DMS53 (cell line): ENCODE results near the gene ZC3H7B.

Experiments used
- DNase-seq: peaks from one replicate; lab custom pipeline; 2025; lab: John Stamatoyannopoulos, UW

ZC3H7B gene

GRCh38 chr22:41354979-41355378 lies 53.7 kb downstream of the ZC3H7B start:
- no peak for DNase-seq

DNA sequence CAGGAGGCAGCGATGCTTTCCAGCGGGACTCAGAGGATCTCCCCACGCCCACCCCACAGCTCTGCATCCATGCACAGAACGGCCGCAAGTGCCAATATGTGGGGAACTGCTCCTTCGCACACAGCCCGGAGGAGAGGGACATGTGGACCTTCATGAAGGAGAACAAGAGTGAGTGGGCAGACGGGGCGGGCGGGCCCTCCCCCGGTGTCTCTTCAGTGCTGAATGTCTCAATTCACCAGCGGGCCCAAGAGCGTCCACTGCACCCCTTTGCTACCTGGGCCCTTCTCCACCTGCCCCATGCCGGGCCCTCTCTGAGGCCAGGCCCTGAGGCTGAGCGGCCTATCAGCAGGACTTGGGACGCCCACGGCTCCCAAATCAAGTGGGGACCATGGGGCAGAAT lies 54.6 kb downstream of the ZC3H7B start:
- DNase-seq: no peak

DNA sequence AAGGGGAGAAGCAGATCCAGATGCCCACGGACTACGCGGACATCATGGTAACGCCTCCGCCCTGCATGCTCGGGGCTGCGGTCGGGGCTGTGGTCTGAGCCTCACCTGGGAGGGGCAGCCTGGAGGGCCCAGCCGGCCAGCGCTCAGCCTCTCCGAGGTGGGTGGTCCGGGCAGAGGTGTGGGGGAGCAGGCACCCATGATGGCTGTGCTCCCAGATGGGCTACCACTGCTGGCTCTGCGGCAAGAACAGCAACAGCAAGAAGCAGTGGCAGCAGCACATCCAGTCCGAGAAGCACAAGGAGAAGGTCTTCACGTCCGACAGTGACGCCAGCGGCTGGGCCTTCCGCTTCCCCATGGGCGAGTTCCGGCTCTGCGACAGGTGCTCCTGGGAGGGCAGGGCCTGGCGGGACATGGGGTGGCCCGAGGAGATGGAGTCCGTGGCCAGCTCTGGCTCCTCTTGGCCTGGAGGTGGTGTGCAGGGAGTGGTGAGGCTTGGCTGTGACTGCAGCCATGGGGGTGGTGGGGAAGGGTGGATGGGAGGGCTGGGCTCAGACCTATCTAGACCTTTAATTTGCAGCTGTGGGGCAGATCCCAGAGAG lies 55.2 kb downstream of the ZC3H7B start:
- DNase-seq: no peak

- no peak for DNase-seq
Observed at GRCh38 chr22:41357191-41357590, 55.9 kb downstream of the ZC3H7B start.

DNA sequence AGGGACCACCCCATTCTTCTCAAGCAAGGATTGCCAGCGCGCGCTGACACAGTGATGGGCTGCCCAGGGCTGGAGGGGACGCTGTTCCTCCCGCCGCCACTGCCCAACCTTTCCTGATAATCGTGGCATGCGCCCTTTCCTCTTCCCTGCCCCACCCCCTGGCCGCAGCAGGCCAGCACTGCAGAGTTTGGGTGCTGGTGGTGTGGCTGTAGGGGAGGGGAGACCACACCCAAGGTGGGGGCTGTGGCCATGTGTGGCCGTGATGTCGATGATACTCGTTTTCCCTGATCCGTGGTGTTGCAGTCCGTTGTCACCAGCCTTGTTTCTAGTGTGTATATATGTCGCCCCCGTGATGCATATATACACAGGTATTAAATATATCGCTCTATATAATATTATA lies 57.6 kb downstream of the ZC3H7B start:
- no peak for DNase-seq

DNA sequence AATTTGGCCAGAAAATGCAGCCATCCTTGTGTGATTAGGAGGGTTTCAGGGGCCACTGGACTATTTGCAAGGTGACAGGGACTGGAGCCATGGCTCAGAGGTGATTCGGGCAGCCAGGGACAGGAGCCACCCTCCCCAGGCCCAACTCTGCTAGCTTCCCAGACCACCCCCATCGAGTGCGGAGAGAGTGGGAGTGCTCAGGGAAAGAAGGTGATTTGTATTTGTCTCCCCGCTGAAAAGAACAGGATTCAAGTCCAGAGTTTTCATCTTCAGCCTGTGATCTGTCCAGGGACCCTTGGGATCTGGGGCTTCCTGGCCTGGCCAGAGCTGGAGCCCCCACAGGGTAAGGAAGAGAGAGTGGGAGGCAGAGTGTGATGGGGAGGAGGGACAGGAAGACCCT lies 58.1 kb downstream of the ZC3H7B start:
- no peak for DNase-seq

DNA sequence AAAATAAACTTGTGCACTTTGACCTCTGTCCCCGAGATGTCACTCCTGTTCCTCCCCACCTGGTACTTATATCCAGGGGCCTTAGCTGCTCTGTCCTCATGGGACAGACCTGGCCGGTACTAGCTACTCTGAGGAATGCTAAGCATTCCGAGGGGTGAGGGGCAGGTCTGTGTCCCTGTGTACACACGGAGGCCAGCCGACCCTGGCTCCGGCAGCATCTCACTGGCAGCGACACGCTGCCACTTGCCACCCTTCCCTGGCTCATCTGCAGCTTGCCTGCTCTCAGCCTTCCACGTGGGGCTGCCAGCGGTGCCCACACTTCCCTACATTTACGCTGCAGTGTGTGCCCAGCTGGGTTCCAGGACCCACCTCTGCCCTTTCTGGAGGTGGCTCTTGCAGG lies 58.8 kb downstream of the ZC3H7B start:
- DNase-seq: no peak

DNA sequence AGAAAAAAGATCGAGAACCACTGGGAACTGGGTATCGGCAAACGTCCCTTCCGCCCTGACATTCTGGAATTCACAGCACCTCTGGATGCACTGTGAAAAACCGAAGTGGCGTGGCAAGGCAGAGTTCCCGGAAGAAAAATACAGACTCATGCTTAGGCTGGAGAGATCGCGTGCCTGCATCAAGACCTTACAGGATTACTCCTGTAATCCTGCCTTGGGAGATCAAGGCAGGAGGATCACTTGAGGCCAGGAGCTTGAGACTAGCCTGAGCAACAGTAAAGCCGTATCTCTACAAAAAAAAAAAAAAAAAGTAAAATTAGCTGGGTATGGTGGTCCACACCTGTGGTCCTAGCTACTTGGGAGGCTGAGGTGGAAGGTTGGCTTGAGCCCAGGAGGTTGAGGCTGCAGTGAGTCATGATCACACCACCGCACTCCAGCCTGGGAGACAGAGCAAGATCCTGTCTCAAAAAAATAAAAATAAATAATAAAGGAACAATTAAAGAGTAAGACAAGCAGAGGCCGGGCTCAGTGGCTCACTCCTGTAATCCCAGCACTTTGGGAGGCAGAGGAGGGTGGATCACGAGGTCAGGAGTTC lies 60.5 kb downstream of the ZC3H7B start:
- DNase-seq: no peak

GRCh38 chr22:41362615-41363014 lies 61.3 kb downstream of the ZC3H7B start:
- DNase-seq: no peak

DNA sequence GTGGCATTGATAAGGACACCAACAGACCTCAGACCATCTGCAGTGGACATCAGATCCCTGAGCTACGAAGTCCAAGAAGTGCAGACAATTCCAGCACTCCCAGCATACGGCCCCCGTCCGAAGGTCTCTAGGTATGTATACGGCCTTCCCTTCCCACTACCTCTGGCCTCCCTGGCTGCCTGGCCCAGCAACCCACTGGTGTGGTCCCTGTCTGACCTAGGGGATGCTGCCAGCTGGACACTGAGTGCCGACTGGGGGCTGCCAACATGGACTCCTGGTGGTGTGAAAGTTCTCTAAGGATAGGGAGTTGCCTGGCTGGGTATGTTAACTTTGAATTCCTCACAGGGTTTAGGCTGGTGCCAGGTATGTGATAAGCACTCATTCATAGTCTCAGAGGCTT lies 62.9 kb downstream of the ZC3H7B start:
- no peak for DNase-seq

GRCh38 chr22:41364955-41365354 lies 63.6 kb downstream of the ZC3H7B start:
- peak; percentile 50 for DNase-seq

GRCh38 chr22:41365425-41365824 lies 64.1 kb downstream of the ZC3H7B start:
- peak; percentile 25 for DNase-seq

GRCh38 chr22:41366323-41367029 lies 65.2 kb downstream of the ZC3H7B start:
- DNase-seq: no peak

GRCh38 chr22:41367039-41367679 lies 65.8 kb downstream of the ZC3H7B start:
- peak; percentile 96 for DNase-seq

DNA sequence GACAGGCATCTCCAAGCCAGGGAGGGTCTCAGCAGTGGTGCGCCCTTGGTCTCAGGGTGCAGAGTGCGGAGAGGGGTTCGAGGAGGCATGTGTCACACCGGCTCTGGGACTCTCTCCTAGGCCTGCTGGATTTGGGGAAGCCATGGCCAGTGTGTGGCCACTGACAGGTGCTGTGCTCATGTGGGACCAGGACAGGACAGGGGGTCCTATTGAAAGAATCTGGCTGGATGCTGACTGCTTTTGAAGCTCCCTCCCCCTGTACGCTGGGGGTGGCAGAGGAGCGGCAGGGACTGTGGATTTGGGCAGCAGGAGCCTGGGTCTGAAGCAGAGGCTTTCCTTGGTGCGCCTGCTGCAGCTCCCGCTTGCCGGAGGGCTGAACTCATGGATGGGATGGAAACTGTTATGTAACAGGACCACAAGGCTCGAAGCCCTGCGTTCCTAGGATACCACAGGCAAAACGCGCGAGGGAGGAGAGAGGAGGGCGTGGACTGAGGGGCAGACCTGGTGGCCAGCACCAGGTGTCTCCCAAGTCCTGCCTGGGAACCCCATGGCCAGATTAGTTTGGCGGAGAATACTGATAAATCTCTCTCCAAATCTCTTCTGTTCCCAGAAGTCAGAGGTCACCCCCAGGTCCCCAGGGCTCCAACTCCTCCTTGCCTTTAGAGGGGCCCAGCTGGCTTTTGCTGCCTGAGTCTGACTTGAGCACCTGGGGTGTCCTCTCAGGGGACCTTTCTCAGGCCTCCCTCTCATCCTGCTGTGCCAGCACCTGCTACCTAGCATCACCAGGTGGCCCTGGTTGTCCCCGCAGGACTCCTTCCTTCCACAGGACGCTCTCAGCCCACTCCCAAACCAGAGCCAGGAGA lies 66.6 kb downstream of the ZC3H7B start:
- DNase-seq: peak; percentile 27

GRCh38 chr22:41368543-41369423 lies 67.5 kb downstream of the ZC3H7B start:
- DNase-seq: peak; percentile 32

GRCh38 chr22:41369424-41369745 lies 68.1 kb downstream of the ZC3H7B start:
- DNase-seq: peak; percentile 37

DNA sequence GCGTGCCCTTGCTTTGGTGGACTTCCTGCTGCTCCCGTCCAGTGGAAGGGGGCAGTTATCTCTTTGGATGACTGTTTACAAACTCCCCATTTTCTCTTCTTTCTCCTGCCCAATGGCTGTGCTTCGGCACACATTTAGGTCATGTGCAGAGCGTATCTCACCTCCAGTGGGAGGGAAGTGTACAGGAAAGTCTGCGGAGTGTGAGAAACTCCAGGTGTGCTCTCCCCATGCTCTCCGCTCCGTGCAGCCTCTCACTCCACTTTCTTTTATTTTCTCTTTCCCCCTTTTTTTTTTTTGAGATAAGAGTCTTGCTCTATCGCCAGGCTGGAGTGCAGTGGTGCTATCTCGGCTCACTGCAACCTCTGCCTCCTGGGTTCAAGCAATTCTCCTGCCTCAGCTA lies 68.5 kb downstream of the ZC3H7B start:
- peak; percentile 64 for DNase-seq

DNA sequence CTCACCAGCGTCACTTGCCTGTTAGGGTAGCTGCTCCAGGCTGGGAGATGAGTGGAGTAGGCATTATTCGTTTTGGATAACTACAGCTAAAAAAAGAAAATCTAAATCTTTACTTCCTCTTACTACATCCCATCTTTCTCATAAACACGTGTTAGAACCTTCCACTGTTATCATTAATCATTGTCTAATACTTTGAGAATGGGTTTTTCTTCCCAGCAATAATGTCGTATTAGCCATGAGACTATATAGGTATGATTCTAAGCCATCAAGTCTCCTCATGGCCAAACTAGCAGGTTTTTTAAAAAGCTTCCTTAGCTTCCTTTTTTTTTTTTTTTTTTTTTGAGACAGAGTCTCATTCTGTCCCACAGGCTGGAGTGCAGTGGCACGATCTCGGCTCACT lies 76.5 kb downstream of the ZC3H7B start:
- DNase-seq: no peak

GRCh38 chr22:41380993-41381328 lies 79.6 kb downstream of the ZC3H7B start:
- DNase-seq: peak; percentile 84

- peak; percentile 98 for DNase-seq
Observed at GRCh38 chr22:41381329-41382097, 80.2 kb downstream of the ZC3H7B start, which contains the start of gene TEF. Gene TEF (plus strand): TSS chr22:41381942. CDS start chr22:41382045, 103 bp downstream.
